ENCODE data around the gene HNF1B. TPM values are rescaled to one million over a fixed set of nuclear protein-coding genes. Genes with fewer than 3 reads are reported as not detected.

Gene HNF1B
- total RNA-seq, 2 donors from 2014 or later = 0.19 to 0.48 TPM

Other genes starting within 250 kb of the HNF1B start
- gene SYNRG, start 135.6 kb downstream of the HNF1B start, total RNA-seq = 10 to 100 TPM; 63.2 to 69.5 TPM
- 10 to 100 TPM; 29.1 to 33.5 TPM for gene DDX52, start 101.6 kb downstream of the HNF1B start, total RNA-seq
- not detected for gene TBC1D3K, start 179.4 kb upstream of the HNF1B start, total RNA-seq
- 10 to 100 TPM; 23.7 to 26.1 TPM for gene TBC1D3L, start 244.0 kb upstream of the HNF1B start, total RNA-seq